HG03439 (cell line): ENCODE measurements around the gene SLC34A1.
A peak's percentile ranks its signal among the peaks of the same experiment; 100 is the strongest.
"Not testable (repeated sequence)": the region's sequence is repeated elsewhere in the genome, so short reads cannot be mapped to it uniquely, and the experiment has no call there.

ENCODE experiments used
- ATAC-seq: cut with Tn5 transposase; IDR thresholded peaks from one replicate; pipeline ENCODE4 v1.9.1; 2021; ENCODE audit warnings: mild to moderate bottlenecking, moderate library complexity; ENCODE audit not compliant: unreplicated experiment

The SLC34A1 gene

GRCh38 chr5:177384134-177384533, at the start of gene SLC34A1:
TSS of gene SLC34A1 (plus strand) at chr5:177384434. CDS start at chr5:177385742, 1,308 bp downstream.
- ATAC-seq = no peak

- no peak for ATAC-seq
Observed at GRCh38 chr5:177334781-177335700, 49.2 kb upstream of the SLC34A1 start.

- no peak for ATAC-seq
Observed at GRCh38 chr5:177335701-177336065, 48.6 kb upstream of the SLC34A1 start.

GRCh38 chr5:177336112-177336511, 48.1 kb upstream of the SLC34A1 start:
- no peak for ATAC-seq

- no peak for ATAC-seq
Observed at GRCh38 chr5:177336603-177337494, 47.4 kb upstream of the SLC34A1 start.

- ATAC-seq = no peak
Observed at GRCh38 chr5:177338251-177339106, 45.8 kb upstream of the SLC34A1 start.

GRCh38 chr5:177339107-177339638, 45.1 kb upstream of the SLC34A1 start:
- ATAC-seq = no peak

GRCh38 chr5:177343000-177343399, 41.2 kb upstream of the SLC34A1 start:
- ATAC-seq = not testable (repeated sequence)

GRCh38 chr5:177343777-177344176, 40.5 kb upstream of the SLC34A1 start:
- ATAC-seq = no peak

- ATAC-seq = no peak
Observed at GRCh38 chr5:177344891-177345290, 39.3 kb upstream of the SLC34A1 start.

GRCh38 chr5:177346820-177347219, 37.4 kb upstream of the SLC34A1 start:
- no peak for ATAC-seq

- no peak for ATAC-seq
Observed at GRCh38 chr5:177347699-177348098, 36.5 kb upstream of the SLC34A1 start.

GRCh38 chr5:177349362-177349647, 34.9 kb upstream of the SLC34A1 start:
- no peak for ATAC-seq

GRCh38 chr5:177349762-177350161, 34.5 kb upstream of the SLC34A1 start:
- ATAC-seq = no peak

- ATAC-seq = no peak
Observed at GRCh38 chr5:177350776-177351391, 33.4 kb upstream of the SLC34A1 start.

GRCh38 chr5:177351392-177352329, 32.6 kb upstream of the SLC34A1 start, which contains the start of gene LMAN2:
TSS of gene LMAN2 (minus strand) at chr5:177351668. CDS start at chr5:177351647, 21 bp downstream.
- peak; percentile 86 for ATAC-seq

GRCh38 chr5:177353093-177353492, 31.1 kb upstream of the SLC34A1 start:
- ATAC-seq = no peak

- no peak for ATAC-seq
Observed at GRCh38 chr5:177354256-177354655, 30.0 kb upstream of the SLC34A1 start.

GRCh38 chr5:177354711-177355110, 29.5 kb upstream of the SLC34A1 start:
- ATAC-seq = no peak
